HG03108 (cell line): Measurements from ENCODE around the gene NLGN1.

Experiments
- ATAC-seq: cut with Tn5 transposase; IDR thresholded peaks from one replicate; pipeline ENCODE4 v1.9.1; 2021; ENCODE audit warnings: moderate library complexity; ENCODE audit not compliant: unreplicated experiment

NLGN1 gene

DNA sequence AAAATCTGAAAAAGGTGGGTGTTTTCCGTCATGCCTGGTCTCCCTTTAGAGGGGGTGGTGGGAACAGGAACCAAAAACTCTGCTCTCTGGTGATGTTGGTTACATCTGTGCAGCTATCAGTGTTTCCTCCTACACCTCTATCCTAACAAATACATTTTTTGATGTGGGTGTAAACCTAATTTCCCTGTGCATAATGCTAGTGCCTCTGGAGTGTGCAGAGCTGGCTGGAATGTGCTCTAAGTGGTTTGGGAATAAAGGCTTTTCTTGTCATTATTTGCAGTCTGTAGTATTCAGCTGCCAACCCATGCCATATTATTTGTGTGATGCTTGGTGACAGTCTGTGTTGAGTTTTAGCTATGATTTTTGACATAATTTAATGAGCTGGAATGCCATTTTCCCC, 547.6 kb downstream of the NLGN1 start:
- no peak for ATAC-seq

DNA sequence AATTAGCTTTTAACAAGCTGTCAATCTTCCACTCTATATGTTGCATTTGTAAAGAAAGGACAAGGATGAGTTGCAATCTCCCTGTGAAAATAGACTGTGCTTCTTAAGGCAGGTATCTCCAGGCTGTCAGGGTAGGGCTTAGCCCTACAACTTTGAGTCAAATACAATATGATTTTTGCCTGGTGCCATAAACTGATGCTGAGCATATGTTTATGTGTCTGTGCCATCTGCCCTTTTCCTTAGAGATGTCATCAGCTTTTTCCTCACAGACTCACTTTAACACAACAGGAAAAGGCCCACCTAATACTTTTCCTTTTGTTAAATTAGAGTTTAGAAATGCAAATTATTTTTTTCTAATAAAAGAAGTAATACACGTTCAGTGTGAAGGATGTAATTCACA, 548.3 kb downstream of the NLGN1 start:
- no peak for ATAC-seq

DNA sequence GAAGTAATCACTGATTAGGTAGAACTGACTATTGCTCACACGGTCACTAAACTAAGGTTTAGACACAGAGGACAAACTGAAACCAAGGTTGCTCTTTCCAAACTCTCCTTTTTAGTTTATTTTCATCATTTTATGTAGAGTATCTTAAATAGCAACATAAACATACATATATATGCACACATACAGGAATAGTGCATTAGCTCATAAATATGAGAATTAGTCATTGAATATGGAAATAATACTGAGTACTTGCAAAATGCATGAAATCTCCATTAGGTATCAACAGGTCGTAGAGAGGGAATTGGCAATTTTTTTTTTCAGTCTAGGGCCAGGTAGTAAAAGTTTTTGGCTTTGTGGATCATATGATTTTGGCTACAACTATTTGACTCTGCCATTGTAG, 557.1 kb downstream of the NLGN1 start:
- ATAC-seq = no peak

DNA sequence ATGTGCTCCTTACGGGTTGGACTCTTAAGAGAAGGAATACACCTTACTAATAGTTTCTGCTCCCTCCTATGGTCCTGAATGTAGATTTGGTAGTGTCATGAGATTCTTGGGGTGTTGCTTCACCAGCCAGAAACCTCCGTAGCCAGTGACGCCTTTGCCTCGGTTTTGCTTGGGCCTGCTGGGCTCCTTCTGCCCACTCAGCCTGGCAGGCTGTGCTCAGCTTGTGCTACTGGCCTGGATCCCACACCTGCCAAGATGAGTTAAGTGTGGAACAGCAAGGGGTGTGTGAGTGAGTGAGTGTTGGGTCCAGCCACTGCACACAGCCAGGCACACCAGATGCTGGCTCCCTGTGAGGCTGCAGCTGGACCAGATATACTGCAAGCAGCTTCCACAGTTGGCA, 560.1 kb downstream of the NLGN1 start:
- ATAC-seq = no peak

DNA sequence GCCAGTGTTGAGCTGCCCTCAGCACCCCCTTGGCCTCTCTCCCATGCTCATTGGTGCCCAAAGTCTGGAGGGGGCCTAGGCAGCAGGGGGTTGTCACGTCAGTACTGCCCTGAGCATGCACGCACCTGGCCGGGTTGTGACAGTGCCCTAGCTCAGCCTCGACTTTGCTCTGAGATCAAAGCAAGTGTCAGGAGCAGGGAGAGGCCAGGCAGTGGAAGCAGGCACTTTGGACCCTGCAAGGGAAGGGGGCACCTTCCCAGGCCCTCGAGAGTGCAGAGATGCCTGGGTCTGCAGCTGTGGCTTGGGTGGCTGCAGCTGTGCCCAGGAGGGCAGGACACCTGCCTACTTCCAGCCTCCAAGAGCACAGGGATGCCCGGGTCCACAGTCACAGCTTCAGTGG, 561.3 kb downstream of the NLGN1 start:
- no peak for ATAC-seq

DNA sequence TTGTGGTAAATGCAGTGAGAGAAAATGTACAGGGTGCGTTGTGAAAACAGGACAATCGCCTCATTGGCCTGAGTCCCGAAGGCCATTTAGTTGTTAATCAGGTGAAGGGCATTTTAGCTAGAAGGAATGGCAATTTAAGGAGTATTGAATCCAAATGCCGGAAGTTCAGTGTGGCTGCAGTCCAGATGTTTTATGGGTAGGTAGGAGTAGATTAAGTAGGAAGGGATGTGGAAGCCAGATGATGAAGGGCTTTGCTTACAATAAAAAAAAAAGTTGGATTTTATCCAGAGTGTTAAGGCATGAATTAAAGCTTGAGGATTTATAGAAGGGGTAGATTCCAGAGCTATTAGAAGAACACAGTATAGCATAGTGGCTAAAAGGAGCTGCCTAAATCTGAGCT, 572.7 kb downstream of the NLGN1 start:
- no peak for ATAC-seq

DNA sequence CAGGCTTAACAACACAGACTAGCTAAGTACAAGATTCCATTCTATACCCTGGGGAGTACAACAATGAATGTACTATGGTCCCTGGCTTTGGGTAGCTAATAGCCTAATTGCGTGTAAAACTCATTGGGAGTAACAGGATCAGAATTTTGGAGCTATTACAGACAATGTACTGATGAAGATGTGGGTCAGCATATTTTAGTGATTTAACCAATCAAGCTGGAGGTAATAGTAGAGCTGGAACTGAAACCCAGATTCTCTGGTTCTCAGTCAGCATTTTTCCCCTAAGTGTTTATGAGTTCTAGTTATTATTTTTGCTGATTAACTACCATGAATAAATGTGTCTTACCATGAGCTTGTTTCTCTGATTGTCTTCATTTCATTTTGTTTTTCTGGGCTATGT, 578.7 kb downstream of the NLGN1 start:
- no peak for ATAC-seq

DNA sequence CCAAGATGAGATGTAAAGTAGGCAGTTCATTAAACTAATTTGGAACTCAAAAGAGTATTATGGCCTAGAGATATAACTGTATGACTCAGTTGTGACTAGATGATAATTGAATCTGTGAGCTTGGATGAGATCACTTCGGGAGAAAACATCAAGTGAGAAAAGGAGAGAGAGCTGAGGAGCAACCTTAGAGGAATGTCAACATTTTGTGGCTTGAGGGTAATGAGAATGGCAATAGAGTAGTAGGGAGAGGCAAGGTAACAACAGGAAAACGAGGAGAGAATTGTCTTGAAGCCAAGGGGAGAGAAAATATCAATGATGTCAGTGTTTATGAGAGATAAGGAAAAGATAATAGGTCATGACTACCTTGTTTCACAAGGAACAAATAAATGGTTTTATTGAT, 580.2 kb downstream of the NLGN1 start:
- ATAC-seq = no peak

DNA sequence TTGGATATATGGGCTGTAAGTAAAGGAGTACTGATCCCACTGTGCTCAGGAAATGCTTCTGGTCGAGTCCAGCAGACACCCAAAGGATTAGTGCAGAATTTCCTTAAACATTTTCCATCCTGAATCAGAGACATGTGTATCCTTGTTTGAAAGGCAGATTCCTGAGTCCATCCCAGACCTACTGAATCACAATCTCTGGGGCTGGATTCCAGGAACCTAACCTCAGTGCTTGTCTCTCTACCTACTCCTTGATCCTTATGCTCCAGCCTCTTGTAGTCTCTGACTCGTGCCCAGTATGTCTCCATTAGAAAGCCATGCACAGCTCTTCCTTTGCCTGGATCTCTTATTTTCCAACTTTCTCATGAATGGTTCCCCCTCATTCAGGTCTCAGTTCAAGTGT, 585.8 kb downstream of the NLGN1 start:
- no peak for ATAC-seq

DNA sequence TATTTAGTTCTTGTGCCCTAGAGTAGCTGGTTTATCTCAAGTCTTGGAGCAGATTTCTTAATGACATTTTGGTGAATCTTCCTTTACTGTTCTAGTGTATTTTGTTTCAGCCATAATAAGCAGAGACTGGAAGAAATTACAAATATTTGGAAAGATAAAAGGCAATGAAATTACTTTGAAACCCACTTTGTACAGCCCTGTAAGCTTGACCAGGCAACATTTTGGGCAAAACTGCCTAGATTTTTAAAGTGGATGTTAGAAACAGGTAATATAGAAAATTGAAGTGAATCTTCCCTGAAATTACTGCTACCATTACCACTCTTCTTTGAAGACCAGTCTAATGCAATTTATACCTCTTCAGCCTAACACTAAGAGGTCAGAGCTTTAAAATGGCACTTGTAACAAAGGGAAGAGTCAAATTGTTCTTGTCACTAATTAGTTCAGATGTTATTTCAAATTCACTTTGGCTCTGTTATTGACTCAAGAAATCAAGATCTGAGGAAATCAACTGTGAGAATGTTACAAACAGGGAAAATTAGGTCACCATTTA, 589.4 kb downstream of the NLGN1 start:
- no peak for ATAC-seq

DNA sequence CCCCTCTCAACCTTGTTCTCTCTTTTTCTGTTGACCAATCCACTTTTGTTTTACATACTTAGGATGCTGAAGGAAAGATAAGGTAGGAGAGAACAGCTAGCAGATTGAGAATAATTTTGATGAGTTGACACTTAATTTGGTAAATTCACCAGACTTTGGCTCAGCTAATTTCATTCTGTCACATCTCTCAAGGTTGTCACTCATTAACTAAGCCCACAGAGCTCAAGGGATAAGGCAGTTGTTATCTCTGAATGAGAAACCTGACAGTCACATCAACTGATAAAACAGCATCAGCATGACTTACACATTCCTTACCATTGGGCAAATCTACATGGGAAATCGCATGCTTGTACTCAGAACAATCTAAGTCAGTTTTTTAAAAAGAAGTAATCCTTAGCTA, 591.4 kb downstream of the NLGN1 start:
- ATAC-seq = no peak

DNA sequence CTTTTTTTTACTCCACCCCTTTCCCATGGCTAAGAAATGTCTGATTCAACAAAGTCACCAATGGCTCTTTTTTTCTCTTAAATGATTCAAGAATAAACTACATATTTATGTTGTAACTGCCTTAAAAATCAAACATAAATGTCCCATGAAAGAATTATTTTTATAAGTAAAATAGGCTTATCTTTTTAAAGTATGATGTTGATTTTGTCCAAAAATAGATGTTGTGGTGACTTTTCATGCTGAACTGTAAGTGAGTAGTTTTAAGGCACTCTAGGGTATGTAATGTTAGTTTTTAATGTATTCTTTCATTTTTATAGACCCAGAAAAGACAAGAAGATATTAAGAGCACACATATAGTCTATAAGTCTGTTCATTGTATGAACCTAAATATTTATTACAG, 594.9 kb downstream of the NLGN1 start:
- no peak for ATAC-seq

DNA sequence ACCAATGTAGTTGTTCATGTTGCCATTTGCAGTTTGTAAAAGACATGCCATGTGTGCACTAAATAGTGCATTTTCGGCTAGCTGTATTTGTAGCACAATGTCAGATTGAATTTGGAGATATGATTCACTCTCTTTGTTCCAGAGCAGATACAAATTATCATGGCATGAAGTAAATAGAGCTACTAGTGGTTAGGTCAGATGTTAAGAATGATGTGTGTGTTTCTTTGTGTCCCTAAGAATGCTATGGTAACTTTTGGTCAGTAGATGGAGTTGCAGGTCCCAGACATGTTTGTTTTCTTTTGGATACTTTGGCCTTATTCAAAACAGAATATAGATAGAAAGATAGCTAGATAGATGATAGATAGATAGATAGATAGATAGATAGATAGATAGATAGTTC, 595.8 kb downstream of the NLGN1 start:
- no peak for ATAC-seq

DNA sequence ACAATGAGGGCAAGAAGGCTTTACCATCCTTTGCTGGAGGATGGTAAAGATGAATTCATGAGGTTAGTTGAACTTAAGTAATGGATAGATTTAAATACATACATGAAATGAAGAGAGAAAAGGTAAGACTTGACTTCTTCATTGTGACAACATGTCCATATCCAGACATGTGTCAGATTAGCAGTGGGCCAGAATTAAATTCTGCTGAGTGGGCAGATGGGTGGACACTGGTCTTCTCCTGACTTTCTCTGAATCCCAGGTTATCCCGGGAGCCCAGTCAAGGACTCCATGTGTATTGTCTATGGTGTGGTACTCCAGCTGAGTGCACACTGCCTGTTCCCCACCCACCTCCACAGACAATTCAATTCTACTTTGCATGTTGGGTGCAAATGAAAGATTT, 603.1 kb downstream of the NLGN1 start:
- ATAC-seq = no peak

DNA sequence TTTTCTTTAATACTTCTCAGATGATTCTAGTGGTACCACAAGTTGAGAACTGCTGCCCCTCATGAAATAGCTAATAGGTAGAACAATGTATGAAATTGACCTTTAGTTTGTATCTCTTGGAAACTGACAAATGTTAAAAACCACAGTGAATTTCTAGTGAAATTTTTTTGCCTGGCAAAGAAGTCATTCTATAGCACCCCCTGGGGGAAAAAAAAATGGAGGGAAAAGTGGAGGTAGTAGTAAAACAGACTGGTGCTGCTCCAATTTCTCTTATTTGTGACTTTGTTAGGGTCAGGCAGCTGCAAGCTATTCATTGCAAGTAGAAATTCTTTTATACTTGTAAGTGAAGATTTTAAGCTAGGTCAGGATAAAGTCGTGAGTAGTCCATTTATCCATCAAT, 605.0 kb downstream of the NLGN1 start:
- ATAC-seq = no peak

DNA sequence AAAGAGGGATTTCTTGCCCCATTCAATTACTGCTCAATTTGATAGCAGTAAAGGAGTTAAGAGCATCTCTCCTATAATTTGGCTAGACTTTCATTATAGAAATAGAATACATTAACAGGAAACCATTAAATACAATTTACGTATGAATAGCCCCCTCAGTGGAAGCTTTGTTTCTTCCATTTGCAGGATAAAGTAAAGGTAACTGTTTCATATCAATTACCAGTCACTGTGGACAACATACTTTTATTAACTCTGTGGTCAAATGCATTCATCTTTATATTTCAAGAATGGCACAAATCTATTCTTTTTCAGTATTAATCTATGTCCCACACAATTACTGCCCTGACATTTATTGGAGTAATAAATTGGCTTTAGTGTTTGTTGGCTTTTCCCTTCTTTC, 613.4 kb downstream of the NLGN1 start:
- no peak for ATAC-seq

DNA sequence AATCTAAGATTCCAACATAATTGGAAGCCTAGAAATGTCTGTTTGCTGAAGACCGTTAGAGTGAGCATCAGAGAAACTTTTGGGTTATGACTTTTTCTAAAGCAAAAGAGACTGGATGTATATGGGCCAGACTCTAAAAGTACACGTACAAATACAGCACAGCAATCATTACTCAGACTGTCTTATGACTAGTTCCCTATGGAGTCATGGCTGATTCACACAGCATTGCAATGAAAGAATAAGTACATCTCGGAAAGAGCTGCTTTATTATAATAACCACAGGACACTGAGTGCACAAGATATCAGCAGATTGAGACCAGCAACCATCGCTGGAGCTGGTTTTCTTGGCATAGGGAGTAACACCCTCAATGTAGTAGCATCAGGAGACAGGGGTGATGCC, 618.6 kb downstream of the NLGN1 start:
- no peak for ATAC-seq

DNA sequence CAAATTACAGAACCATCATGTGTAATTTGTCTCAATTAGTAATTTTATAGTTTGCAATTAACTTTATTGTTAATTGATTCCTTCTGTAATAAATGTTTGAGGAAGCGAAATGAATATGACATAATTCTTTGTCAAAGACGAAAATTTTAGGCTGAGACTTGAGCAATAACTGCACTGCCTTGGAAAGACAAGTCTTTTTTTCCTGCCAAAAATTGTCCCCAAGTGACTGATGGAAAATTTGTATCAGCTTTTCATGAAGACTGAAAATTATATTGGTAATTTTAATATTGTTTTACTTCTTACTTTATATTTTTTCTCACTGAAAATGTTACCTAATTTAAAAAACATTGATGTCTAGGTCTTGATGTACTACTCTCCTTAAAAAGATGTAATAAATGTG, 622.6 kb downstream of the NLGN1 start:
- ATAC-seq = no peak

DNA sequence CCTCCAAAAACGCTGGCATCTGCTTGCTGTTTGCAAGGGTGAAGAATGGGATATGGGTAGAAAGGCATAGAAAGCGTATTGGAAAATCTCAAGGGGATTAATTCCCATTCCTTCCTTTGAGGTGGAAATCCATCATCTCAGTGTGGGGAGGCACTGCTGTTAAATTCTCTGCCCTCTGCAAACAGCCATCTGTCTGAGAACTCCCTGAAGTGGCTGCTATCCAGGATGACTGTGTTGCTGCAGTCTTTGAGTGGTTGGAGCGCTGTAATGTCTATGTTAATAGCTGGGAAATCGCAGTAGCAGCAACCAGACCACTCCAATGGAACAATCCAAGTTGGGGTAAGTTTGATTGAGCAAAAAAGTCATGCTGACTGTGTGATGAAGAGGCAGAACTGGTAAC, 625.9 kb downstream of the NLGN1 start:
- ATAC-seq = no peak

DNA sequence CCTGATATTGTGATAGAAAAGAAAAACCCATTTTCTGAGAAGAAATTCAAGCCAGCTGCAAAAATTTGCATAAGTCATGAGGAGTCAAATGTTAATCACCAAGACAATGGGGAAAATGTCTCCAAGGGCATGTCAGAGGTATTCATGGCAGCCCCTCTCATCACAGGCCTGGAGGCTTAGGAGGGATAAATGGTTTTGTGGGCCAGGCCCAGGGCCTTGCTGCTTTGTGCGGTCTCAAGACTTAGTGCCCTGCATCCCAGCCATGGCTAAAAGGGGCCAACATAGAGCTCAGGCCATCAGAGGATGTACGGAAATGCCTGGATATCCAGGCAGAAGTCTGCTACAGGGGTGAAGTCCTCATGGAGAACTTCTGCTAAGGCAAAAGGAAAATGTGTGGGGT, 631.1 kb downstream of the NLGN1 start:
- no peak for ATAC-seq

DNA sequence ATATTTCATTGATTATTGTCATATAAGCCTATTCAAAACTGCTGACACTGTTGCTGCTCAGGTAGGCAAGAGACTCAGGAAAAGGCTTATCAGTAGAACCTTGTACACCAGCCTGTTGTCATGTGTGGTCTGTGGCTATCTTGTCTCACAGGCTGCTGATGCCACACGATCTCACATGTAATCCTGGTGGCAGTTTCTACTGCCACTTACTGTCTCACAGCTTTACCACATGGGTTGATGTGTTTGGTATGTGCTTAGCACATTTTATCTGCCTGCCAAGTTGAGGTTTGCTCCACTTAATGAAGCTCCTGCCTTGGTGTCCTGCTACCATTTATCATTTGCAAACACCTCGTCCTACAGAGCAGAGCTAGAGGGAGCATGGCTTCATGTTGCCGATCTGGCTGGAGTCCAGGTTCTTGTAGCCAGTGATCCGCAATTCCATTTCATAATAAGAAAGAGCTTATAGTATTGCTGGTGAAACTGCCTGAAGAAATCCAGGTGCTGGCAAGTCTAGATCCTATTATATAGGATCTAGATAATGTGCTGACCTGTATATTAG, 637.9 kb downstream of the NLGN1 start:
- no peak for ATAC-seq

DNA sequence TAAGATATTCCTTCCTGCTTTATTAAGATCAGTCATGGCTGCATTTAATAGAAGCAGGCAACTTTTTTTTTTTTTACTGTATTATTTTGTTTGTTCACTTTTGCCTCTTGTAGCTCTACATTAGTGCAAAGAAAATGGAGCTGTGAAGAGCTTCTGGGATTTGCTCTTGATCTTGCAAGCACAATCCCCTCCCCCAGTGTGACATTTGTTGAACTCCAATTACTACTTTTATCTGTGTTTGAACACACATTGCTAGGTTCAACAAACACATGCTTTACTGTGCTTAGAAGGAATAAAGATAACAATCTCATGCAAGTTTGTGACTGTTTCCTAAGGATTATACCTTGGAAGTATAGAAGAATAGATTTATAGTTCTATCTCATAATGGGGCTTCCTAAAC, 648.8 kb downstream of the NLGN1 start:
- ATAC-seq = no peak

DNA sequence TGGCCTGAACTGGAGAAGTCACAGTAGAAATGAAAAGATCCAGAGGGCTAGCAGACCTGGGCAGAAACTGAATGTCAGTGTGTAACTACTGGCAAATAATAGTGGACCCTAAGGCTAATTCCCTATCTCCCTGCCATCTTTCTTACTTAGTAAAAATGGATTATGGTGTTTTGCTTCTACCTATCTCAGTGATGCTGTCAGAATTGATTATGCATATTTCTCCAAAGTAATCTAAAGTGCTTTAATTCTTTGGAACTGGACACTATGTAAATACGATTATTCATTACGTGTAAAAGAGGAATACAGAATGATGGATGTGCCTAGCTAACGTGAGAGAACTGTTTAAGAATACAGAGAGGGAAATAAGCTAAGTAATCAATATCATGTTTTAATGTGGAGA, 651.9 kb downstream of the NLGN1 start:
- ATAC-seq = no peak

DNA sequence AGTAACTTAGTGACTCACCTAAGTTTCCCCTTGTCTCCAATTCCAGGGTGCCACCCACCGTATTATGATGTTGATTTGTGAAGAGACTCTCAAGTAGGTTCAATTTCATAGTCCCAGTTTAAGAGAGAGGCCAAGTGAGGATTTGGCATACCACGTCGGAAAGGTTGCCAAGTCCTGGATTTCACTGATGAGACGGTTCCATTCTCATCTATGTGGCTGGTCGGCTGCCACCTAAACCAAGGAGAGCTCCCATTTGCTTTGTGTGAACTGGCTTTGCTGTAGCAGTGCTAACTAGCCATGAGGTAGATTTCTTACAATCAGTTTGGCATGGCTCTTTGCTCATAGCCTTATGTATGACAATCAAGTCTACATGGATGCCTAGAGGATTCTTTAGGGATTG, 653.6 kb downstream of the NLGN1 start:
- no peak for ATAC-seq
